ENCODE results near the gene COL28A1.

DNA sequence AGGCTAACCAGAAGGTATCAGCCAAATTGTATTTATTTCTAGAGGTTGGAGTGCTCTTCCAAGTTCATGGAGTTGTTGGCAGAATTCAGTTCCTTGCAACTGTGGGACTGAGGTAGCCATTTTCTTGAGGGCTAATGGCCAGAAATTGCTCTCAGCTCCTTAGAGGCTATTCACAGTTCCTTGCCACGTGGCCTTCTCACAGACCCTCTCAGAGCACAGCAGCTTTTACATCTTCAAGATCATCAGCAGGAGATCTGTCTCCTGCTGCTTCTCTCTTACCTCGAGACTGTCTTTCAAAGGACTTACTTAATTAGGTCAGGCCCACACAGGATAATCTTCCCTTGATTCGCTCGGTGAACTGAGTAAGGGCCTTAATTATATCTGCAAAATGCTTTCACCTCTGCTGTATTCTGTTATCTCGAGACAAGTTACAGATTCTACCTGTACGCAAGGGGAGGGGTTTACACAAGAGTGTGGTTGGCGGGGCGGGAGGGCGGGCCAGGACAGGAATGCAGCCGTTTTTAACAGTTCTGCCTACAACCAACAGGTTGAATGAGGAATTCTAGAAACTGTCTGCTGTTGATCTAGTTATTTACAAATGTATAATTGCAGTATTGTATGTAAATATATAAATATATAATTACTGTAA is 46.0 kb upstream of the COL28A1 start:
- TF ChIP-seq, protein P1, sequence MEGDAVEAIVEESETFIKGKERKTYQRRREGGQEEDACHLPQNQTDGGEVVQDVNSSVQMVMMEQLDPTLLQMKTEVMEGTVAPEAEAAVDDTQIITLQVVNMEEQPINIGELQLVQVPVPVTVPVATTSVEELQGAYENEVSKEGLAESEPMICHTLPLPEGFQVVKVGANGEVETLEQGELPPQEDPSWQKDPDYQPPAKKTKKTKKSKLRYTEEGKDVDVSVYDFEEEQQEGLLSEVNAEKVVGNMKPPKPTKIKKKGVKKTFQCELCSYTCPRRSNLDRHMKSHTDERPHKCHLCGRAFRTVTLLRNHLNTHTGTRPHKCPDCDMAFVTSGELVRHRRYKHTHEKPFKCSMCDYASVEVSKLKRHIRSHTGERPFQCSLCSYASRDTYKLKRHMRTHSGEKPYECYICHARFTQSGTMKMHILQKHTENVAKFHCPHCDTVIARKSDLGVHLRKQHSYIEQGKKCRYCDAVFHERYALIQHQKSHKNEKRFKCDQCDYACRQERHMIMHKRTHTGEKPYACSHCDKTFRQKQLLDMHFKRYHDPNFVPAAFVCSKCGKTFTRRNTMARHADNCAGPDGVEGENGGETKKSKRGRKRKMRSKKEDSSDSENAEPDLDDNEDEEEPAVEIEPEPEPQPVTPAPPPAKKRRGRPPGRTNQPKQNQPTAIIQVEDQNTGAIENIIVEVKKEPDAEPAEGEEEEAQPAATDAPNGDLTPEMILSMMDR (IDR thresholded peaks at IDR 0.05): no peak
- TF ChIP-seq POLR2AphosphoS5 (IDR thresholded peaks at IDR 0.05): no peak
